Stimulated activated CD4-positive, alpha-beta T cell treated with anti-CD3 and anti-CD28 coated beads, Interleukin-1b, Interleukin-23, amount 100 ng/mL, for 24 hours (primary cell): ENCODE data around the gene BCL7B.
"Not testable (repeated sequence)": the region's sequence is repeated elsewhere in the genome, so short reads cannot be mapped to it uniquely, and the experiment has no call there.

Experiments used
- DNase-seq, 4 experiments: peaks; one replicate each; pipeline ENCODE4 v3.0.0-alpha.2; 2020; ENCODE audit warnings: low read depth in 4 of 4, low spot score in 1 of 4

The BCL7B gene

DNA sequence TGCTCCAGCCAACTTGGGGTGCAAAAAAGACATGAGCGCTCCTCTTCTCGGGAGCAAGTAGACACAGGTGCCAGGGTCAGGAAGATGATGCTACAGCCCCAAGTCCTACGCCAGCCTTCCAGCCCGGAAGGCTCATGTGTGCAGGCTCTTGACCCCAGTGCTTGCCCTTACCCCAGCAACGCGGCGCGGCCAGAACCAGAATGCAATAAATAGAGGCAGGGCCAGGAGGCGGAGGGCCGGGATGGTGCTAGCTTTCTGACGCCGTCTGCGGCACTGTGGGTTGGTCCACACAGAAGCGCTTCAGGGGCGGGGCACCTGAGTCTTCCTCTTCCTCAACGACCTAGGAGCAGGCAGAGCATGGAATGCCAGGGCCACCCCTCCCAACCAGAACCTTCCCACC, 20.4 kb downstream of the BCL7B start:
- DNase-seq = no peak

DNA sequence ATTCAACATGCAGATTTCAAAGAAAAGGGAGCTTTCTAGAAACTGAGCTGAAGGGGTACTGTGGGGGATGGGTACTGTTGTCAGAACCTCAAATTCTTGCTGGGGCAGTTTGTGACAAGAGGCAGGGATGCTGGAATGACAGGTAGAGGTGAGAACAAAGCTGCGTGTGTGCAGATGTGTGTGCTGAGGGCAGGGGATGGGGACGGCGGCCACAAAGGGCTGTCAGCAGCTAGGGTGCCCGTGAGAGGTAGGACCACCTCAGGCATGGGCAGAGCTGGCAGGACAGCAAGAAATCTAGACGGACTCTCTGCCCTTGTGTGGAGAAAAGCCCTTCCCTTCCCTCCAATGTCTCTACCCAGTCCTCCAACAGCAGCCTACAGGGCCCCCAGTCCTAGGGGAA, 21.0 kb downstream of the BCL7B start:
- DNase-seq = no peak

DNA sequence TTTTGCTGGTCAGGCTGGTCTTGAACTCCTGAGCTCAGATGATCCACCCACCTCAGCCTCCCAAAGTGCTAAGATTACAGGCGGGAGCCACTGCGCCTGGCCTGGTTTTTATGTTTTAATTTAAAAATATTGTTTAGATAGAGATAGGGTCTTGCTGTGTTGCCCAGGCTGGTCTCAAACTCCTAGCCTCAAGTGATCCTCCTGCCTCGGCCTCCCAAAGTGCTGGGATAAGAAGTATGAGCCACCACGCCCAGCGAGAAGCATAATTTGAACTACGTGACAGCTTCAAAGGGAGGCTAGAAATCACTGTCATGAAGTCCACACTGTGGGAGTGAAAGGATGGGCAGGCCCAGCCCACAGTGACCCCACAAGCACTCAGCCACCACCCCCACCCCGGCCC, 21.6 kb downstream of the BCL7B start:
- DNase-seq = not testable (repeated sequence)

DNA sequence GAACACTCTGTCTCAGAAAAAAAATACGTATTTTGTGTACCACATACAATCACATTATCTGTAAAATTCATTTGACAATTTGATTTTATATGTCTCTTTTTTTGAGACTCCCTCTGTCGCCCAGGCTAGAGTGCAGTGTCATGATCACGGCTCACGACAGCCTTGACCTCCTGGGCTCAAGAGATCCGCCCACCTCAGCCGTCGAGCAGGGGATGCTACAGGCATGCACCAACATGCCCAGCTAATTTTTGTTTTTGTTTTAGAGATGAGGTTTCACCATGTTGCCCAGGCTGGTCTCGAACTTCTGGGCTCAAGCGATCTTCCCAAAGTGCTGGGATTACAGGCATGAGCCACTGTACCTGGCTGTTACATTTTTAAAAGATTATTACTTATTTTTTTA, 23.7 kb downstream of the BCL7B start:
- no peak for DNase-seq

DNA sequence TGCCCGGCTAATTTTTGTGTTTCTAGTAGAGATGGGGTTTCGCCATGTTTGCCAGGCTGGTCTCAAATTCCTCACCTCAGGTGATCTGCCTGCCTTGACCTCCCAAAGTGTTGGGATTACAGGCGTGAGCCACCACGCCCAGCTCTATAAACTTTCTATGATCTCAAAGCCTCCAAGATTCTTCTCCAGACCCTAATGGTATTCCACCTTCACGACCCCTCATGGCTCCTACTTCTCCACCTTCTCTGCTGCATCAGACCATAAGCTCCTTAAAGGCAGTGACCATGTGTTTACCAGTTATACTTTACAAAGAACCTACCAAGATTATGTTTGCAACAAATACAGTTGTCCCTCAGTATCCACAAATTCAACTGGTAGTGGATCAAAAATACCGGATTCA, 25.3 kb downstream of the BCL7B start:
- no peak for DNase-seq

DNA sequence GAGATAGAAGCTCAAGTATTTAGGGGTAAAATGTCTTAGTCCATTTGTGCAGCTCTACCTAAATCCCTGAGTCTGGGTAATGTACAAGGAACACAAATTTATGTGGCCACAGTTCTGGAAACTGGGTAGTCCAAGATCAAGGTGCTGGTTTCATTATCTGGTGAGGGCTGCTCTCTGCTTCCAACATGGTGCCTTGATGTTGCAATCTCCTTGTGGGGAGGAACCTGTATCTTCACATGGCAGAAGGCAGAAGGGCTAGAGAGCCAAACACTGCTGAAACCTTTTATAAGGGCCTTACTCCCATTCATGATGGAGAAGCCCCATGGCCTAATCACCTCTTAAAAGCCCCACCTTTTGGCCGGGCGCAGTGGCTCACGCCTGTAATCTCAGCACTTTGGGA, 26.7 kb downstream of the BCL7B start:
- no peak for DNase-seq

DNA sequence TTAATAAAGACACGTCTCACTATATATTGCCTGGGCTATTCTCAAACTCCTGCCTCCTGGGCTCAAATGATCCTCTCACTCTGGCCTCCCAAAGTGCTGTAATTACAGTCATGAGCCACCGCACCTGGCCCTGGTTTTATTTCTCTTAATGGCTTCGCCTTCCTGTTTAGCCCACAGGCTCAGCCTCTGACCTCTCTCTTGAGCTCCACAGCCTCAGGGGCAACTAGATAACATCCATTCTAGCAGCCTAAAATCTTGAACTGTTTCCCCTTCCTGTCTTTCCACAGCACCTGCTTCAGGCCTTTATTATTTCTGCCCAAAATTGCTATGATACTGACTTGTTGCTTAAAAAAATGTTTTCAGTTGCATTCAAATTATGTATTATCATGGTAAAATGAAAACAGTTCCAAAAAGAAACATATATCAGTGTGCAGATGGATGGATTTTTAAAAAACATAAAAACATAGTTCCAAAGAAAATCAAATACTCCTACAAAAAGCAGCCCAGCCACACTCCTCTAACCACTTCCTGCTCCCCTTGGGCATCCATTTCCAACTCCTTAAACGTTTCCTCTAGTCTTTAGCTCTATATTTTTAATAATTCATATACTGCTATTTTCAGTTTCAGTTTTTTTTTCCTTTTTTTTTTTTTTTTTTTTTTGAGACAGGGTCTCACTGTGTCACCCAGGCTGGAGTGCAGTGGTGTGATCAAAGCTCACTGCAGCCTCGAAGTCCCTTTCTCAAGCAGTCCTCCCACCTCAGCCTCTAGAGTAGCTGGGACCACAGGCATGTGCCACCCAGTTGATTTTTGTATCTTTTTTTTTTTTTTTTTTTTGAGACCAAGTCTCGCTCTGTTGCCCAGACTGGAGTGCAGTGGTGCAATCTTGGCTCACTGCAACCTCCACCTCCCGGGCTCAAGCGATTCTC, 30.3 kb downstream of the BCL7B start:
- no peak for DNase-seq

DNA sequence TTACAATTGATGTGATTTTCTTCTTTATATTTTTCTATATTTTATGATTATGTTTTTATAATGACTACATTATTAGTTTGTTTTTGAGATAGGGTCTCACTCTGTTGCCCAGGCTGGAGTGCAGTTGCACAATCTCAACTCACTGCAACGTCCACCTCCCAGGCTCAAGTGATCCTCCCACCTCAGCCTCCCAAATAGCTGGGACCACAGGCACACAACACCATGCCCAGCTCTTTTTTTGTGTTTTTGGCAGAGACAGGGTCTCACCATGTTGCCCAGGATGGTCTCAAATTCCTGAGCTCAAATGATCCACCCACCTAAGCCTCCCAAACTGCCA, 31.4 kb downstream of the BCL7B start:
- not testable (repeated sequence) for DNase-seq

DNA sequence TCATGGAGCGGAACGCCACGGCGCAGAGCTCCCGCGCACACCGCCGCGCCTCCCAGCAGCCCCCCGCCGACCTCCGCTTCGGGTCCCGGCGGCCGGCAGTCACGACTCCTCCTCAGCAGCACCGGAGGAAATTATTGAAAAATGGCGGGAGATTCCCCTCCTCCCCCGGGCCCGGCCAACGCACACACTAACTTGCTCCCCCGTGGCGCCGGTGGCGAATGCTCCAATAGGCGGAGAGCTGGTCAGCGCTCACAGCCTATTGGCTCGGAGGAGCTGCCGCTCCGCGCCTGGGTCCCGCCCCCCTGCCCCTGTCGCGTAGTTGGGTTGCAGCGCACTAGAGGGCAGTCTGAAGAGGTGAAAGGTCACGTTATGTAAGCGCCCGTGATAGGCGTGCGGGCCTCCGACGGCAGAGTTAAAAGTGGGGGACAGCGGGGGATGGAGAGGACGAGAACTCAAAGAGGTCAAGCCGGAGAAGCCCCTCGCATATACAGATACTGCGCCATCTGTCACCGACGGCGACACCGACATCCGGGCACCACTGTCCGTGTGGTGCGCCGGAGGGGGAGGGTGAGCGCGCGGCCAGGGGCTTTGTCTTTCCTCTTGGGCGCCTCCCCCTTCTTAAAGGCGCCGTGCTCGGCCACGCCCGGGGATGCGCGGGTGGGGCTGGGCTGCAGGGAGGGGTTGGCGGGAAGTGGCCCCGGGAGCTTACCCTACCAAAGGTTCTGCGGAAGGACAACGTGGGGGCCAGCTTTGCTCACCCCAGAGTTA, 35.2 kb downstream of the BCL7B start, which contains the start of gene BAZ1B:
Gene BAZ1B, minus strand, starts transcription at position 189 of the 768 bp plus-strand sequence. CDS start 360 bp downstream, outside the sequence.
- peak; percentile 90 to 99 (median 94) for DNase-seq

DNA sequence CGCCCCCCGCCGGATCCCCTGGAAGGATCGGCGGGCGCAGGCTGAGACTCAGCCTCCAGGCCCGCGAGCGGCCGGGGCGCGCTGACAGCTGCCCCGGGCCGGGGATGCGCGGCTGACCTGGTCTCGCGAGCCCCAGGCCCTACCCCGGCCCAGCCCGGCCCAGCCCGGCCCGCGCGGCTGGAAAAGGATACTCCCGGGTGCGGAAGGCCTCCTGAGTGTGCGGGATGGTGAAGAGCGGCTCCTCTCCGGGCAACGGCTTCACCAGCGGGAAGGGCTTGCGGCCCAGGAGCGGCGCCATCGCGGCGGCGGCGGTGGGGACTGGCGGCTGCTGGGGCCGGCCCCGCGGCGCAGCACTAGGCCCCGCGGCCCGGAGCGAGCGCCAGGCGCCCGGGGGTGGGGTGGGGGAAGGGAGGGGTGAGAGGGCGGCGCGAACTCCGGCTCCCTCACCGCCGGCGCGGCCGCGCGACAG, 35.8 kb downstream of the BCL7B start:
- DNase-seq = peak; percentile 38 to 68 (median 44)

DNA sequence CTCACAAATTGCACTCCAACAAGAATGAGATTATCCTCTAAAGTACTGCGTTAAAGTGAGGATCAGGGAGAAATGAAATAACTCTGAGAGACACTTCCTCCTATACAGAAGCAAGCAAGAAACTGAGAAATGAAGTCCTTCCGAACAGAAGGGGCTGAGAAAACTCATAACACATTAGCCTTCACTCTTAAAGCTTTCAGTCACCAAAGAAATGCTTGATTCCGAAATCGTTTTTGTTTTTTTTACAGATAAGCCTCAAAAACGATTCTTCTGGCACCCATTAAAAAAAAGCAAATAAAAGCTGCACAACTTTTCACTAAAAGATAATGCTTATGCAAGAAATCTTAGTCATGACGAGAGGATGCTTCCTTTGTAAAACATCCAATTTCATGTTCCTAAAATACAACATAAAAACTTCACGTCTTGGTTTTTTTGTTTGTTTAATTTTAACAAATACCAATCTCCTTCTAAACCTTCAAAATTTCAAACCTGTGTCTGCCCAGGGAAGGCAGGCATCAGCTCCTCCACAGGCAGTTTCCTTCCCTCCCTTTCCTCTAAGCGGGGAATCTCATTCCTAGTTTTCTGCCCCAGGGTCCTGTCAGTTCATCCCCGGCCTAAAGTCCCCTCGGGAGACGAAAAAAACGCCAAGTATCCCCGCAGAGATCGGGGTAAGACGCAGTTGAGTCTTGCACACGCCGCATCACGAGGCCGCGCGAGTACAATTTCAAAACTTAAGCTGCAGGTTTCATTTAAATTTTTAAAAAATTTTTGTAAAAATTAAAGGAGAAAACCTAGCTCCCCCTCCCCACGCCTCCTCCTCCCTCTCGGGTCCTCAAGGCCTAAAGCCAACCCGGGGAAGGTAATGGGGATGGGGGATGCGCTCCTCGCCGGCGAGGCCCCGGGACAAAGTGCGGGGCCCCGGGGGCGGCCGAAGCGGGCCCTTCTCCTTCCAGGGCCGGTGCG, 36.5 kb downstream of the BCL7B start:
- no peak for DNase-seq

DNA sequence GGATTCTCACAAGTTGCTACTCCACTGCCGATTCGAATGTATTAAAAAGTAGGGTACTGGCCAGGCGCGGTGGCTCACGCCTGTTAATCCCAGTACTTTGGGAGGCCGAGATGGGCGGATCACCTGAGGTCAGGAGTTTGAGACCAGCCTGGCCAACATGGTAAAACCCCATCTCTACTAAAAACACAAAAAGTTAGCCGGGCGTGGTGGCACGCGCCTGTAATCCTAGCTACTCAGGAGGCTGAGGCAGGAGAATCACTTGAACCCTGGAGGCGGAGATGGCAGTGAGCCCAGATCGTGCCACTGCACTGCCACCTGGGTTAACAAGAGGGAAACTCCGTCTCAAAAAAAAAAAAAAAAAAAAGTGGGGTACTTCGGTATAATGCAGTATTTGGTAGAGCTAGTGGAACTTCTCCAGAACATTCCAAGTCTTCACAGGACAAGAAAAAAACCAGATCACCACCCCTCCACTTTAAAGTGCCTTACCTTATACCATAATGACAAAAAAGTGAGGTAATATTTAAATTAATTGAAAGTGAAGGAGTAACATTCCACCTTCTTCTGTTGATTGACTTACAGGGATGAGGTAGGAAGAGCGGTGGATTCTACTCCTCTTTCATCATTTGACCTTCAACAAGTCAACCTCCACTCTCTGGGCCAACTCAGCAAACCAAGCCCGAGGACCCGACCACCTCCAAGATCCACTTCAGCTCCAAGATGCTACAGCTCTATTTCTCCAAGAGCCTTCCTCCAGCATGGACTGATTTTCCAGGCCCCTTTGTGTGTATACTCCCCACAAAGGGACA, 37.4 kb downstream of the BCL7B start:
- no peak for DNase-seq

DNA sequence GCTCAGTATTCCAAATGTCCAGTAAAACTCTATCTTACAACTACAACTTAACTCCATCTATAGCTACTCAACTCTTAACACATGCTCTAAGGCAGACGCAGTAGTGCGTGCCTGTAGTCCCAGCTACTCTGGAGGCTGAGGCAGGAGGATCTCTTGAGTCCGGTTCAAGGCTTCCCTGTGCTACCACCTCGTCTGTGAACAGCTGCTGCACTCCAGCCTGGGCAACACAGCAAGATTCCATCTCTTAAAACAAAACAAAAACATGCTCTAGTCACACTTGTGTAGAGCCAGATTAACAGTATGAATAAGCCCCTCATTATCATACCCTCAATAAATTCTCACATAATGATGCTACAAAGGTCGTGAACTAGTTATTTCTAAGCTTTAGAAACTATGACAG, 39.0 kb downstream of the BCL7B start:
- DNase-seq = no peak

DNA sequence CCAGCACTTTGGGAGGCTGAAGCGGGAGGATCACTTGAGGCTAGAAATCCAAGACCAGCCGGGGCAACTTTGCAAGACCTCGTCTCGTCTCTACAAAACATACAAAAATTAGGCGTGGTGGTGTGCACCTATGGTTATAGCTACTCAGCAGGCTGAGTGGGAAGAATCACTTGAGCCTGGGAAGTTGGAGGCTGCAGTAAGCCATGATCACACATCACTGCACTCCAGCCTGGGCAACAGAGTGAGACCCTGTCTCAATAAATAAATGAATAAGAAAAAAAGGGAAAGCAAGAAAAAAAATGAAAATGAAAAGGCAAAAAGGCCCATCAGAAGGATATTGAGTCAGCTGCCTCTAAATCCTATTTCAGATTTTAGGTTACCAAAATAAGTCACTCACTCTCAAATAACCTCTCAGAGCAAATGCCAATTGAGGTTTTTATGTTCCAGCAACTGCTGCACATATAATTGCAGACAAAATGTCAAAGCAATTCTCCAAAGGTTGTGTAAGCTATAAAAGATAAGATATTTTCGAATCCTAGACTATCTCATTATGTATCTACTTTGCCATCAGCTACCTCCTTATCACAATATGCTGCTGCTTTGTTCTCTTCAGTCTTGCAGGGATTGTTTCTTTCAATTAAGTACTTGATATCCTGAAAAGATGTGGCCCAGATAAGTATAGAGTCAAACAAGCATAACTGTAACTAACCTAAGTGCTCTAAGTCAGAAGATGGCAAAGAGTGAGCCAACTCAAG, 40.1 kb downstream of the BCL7B start:
- DNase-seq = no peak

DNA sequence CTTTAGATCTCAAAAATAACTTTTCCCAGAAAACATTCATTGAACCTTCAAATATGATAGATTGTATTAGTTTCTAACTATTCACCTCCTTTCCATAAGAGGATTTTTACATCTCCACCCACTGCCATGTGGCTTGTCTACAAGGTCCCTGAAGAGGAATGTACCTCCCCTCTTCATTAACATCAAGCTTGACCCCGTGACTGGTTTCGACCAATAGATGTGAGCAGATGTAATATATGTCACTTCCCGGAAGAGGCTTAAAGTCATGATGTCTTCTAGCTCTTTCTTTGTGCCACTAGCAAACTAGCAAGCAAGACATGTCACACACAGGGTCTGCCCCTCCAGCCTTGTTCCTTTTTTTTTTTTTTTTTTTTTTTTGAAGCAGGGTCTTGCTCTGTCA, 42.3 kb downstream of the BCL7B start:
- no peak for DNase-seq

DNA sequence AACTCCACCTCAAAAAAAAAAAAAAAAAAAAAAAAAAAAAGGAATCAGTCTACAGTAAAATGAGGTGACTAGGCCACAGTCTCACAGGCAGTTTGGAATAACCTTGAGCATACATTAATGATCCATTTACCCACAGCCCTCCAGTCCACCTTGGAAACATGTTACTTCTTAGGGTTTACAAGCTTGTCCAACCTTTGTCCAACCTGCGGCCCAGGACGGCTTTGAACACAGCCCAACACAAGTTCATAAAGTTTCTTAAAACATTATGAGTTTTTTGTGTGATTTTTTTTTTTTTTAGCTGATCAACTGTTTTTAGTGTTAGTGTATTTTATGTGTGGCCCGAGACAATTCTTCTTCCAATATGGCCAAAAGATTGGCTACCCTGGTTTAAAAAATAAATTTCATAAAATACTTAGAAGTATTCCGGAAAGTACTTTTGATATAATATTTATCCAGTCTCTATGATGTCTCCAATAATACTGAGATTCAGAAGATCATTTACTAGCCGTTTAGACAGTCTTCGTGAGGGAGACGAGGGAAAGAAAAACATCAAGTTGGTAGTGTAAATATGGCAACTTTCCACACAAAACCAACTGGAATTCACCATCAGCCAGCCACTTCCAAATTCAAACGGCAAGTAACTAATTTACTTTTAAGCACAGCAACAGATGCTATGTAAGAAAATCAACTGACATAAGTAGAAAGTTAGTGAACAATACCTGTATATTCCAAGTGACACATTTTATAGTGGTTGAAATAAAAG, 45.3 kb downstream of the BCL7B start:
- no peak for DNase-seq

DNA sequence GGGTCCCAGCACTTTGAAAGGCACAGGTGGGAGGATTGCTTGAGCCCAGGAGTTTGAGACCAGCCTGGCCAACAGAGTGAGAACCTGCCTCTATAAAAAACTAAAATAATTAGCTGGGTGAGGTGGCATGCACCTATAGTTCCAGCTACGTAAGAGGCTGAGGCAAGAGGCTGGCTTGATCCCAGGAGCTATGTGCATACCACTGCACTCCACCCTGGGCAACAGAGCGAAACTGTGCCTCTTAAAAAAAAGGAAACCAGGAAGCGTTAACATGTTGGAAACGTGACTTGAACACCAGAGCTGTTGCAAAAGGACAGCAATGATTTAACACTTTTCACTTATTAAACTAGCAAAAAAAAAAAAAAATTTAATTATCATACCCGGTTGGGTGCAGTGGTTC, 48.0 kb downstream of the BCL7B start:
- no peak for DNase-seq

DNA sequence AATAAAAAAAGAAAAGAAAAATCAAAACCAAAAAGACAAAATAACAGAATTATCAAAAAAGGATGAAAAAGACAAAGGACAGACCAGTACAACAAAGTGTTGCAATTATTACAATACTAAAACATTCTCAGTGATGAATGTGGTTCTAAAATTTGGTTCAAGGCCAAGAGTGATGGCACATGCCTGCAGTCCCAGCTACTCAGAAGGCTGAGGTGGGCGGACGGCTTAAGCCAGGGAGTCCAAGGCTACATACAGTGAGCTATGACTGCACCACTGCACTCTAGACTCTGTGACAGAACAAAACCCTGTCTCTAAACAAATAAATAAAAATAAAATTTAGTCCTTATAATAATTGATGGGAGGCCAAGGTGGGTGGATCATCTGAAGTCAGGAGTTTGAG, 49.9 kb downstream of the BCL7B start:
- DNase-seq = no peak

DNA sequence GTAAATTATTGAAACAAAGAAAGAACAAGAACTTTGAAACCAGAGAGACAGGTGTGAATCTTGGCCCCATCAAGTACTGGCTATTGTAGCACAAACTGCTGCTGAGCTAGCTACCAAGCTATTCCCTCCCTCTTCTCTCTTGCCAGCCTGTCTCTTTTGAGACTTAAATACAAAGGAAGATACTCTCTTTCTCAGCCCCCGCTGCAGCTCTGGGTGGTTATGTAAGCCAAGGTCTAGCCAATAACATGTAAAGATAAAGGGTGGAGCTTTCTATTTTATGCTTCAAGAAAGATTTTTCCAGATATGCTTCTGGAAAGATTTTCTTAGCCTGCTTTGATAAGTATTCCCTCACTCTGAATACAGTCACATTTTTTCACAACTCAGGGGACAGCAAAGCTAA, 52.6 kb downstream of the BCL7B start:
- no peak for DNase-seq
